Stimulated activated CD8-positive, alpha-beta memory T cell treated with anti-CD3 and anti-CD28 coated beads, Interleukin-7, amount 100 ng/mL, for 48 hours (primary cell): ENCODE data around the gene CEP89.
"Not testable (repeated sequence)": the region's sequence is repeated elsewhere in the genome, so short reads cannot be mapped to it uniquely, and the experiment has no call there.

Experiments used
- DNase-seq, 2 donors: peaks; one replicate each; pipeline ENCODE4 v3.0.0-alpha.2; 2020; ENCODE audit warnings: low read depth in 1 of 2; ENCODE audit errors: extremely low read depth in 1 of 2

Gene CEP89

DNA sequence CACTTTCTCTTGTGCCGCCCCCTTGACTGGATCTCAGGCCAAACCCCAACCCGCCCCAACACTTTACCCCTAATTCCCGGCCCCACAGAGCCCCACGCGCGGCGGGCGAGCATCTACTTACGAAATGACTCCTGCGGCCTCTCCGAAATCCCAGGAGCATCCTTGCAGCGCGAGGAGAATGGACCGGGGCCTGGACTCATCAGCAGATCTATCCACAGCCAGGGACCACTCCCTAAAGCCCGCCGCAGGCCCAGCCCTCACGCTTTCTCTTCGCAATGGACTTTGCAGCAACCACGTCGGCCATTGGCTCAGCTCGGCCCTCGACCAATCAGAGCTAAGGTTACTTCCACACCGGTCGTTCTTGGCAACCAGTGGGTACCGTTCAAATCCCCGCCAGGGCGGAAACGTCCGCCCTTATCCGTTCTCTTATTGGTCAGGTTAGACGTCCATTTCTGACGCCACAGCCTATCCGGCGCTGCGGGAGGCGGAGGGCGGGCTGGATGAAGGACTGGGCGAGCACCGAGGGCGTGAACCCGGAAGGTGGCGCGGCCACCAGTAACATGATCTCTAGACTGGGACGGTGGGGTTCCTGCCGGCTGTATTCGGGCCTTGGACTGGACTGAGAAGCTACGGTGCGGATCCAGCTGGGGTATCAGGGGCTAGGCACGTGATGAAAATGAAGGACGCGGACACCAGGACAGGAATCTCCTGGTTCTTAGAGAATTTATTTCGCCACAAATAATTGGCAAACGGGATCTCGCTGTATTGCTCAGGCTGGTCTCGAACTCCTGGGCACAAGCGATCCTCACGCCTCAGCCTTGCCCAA lies at the start of gene CEP89, which contains the start of gene FAAP24:
Gene CEP89, minus strand, starts transcription at position 244 of the 826 bp plus-strand sequence. Its CDS starts 84 bp downstream, at position 160.
Gene FAAP24, plus strand, starts transcription at position 528 of the 826 bp plus-strand sequence. CDS start 955 bp downstream, outside the sequence.
- peak; percentile 94 to 97 for DNase-seq

DNA sequence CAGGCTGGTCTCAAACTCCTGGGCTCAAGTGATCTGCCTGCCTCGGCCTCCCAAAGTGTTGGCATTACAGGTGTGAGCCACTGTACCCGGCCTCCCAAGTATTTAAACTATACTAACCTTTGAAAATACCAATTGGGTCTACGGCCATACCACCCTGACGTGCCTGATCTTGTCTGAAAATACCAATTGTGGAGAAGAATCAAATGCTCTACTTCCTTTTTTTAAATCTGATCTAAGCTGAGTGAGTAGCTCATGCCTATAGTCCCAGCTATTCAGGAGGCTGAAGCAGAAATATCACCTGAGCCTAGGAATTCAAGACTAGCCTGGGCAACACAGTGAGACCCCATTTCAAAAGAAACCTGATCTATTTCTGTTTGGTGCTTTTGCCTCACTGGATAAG lies 39.1 kb upstream of the CEP89 start:
- DNase-seq: not testable (repeated sequence)

DNA sequence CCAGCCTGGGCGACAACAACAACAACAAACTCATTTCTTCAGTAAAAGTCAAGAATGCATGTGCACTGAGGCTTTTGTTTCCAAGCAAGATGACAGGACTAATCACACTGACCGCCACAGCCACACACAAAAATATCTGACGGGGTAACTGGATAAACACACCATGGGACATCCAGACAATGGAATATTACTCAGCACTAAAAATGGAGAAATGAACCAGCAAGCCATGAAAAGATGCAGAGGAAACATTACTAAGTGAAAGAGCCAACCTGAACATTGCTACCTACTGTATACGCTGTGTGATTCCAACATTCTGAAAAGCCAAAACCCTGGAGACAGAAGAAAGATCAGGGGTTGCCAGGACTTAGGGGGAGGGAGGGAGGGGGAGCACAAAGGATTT lies 37.0 kb upstream of the CEP89 start:
- no peak for DNase-seq

DNA sequence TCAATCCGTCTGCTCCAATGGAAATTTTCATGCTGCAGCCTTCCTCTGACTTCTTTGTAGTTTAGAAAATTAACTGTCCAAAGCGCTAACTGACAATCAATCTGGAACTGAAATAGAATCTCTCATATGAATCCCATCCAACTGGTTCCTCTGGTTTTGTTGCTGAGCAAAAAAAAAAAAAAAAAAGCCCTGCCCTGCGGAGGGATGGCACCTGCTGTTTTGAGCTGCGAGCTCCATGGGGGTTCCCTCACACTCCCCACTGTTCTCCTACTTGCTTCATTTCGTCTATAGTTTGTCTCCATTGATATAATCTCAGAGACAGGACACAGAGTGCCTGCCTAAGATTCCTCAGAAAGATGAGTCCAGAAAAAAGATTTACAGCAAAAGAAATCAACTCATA lies 33.7 kb upstream of the CEP89 start:
- no peak for DNase-seq

DNA sequence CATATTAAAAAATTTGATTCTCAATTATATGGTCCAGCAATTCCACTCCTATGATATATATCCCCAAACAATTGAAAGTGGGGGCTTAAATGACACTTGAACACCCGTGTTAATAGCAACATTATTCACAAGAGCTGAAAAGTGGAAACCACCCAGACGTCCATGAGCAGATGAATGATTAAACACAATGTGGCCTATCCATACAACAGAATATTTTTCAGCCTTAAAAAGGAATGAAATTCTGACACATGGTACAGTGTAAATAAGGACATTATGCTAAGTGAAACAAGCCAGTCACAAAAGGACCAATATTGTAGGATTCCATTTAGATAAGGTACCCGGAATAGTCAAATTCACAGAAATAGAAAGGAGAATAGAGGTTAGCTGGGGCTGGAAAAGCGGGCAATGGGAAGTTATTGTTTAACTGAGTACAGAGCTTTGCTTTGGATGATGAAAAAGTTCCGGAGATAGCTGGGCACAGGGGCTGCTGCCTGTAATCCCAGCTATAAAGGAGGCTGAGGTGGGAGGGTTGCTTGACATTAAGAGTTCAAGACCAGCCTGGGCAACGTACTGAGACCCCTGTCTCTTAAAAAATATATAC lies 31.8 kb upstream of the CEP89 start:
- not testable (repeated sequence) for DNase-seq

DNA sequence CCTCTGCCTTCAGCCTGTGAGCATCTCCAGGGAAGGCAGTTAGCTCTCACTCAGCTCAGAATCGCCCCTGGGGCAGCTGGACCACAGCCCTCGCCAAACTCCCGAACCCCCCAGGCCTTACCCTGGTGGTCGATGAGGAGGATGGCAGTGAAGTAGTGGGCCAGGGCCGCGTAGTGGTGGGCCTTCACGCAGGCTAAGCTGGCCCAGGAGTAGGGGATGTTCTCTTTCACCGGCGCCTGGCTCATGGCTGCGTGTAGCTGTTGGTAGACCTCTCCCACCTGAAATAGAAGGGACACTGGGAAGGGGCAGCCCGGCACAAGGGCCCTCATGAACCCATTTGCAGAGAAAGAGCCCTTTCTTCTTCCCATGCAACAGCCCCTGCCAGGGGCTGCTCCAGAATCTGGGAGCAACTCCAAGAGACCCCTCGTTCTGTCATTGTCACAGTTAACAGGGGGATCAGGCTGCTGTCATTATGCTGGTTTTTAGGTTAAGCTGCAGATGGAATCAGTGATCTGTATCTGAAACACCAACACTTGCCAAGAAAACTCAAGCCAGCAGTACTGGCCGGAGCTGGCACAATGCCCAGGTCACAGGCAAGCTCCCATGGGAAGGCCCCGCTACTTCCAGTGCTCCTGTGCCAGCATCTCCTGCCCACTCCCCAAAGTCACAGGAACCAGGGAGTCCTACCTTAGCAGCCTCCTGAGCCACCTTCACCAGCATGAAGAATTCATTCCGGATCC lies 30.5 kb upstream of the CEP89 start:
- DNase-seq: not testable (repeated sequence)

DNA sequence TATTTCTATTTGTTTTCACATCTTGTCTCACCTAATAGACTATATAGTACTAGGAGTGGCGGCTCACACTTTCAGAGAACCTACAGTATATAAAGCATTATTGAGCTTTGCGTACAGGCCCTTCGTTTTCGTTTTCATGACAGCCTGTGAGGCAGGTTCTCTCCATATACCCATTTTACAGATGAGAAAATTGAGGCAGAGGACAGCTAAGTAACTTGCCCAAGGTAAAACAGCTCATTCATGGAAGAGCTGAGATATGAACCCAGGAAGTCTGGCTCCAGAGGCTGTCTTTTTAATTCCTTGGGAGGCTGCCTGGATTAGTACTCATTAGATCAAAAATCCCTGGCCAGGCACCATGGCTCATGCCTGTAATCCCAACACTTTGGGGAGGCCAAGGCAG lies 29.2 kb upstream of the CEP89 start:
- DNase-seq: no peak

DNA sequence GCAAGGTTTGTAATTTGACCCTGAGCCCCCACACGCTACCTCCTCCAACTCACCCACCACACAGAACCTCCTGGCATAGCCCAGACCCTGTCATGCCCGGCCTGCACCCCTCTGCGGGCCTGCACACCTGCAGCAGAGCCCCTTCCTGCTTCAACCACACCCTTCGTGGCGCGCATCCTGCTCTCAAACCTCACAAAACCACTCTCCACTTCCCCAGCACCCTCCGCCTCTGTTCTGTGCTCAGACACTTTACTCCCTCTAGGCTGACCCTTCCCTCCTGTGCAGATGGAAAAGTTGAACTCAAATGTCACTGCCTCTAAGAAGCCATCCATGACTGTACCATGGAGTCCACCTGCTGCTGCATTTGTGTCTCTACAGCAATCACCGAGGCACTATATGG lies 28.8 kb upstream of the CEP89 start:
- DNase-seq: no peak

DNA sequence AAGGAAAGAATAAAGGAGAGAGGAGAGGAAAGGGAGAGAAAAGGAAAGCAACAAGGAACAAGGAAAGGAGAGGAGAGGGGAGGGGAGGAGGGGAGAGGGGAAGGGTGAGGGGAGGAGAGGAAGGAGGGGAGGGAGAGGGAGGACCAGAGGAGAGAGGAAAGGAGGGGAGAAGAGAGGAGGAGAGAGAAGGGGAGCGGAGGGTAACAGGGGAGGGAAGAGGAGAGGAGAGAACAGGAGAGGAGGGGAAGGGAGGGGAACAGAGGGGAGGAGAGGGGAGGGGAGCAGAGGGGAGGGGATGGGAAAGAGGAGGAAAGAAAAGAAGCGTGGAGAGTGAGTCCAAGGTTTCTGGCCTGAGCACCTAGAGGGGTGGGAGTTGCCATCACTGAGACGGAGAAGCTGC lies 27.0 kb upstream of the CEP89 start:
- DNase-seq: no peak

DNA sequence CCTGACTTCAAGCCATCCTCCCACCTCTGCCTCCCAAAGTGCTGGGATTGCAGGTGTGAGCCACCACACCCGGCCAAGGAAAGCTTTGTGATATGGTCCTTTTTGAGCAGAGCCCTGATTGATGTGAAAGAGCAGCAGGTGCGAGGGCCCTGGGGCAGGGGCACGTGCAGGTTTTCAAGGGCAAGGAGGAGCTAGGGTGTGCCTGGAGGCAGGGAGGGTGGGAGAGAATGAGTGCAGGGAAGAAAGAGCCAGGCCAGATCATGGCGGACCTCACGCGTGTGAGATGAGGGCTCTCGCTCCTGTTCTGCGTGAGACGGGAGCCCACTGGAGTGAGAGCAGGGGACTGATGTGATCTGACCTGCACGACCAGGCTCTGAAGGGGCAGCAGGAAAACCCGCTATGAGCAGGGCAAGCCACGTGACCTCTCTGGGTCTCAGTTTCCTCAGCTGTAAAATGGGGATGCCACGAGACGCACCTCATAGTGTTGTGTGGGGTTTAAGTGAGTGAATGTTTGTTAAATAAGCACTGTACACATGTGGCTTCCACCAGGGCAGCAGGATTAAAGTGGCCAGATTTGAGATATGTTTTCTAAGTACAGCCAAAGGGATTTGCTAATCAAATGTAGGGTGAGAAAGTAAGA lies 26.1 kb upstream of the CEP89 start:
- no peak for DNase-seq

DNA sequence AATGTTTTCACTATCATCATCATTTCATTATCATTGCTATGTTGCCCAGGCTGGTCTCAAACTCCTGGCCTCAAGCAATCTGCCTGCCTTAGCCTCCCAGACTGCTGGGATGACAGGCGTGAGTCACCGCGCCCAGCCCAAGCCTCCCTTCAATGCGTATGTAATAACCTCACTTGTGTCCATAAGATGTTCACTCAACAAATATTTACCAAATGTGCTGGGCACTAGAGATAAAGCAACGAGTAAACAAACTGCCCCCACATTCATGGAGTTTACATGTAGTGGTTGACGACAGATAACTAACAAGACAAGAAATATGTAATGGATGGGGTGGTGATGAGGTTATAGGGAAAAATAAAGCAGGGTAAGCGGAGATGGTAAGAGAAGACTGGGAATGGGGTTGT lies 25.3 kb upstream of the CEP89 start:
- not testable (repeated sequence) for DNase-seq

DNA sequence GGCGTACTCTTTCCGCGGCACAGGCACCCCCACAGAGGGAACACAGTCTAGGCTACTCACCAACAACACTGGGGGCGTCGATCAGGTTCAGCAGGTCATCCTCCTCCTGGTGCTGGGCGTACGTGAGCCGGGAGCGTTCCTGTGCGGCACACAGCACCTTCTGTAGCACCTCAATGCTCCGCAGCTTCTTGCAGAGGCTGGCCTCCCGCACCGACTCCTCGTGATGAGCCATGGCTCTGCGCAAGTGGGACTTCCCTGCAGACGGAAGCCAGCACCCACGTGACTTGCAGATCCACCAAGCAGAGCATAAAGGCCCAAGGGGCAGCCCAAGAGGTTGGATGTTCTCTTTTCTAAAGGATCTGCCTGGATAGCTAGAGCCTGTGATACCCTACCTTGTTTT lies 24.2 kb upstream of the CEP89 start:
- DNase-seq: not testable (repeated sequence)

DNA sequence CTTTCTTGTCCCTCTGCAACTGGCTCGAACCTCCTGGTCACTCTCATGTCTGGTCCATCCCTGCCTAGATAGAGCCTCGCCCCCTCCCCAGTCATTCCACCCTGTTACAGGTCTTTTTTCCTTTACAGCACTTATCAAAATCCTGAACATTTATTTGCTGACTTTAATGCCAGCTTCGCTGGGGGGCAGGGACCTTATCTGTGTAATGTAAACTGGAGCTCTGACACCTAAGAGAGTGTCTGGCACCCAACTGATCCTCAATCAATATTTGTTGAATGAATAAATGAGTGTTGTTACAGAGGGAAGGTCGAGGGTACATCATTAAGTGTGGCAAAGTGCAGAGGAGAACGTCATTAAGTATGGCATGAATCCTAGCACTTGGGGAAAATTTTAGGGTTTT lies 17.0 kb upstream of the CEP89 start:
- no peak for DNase-seq

DNA sequence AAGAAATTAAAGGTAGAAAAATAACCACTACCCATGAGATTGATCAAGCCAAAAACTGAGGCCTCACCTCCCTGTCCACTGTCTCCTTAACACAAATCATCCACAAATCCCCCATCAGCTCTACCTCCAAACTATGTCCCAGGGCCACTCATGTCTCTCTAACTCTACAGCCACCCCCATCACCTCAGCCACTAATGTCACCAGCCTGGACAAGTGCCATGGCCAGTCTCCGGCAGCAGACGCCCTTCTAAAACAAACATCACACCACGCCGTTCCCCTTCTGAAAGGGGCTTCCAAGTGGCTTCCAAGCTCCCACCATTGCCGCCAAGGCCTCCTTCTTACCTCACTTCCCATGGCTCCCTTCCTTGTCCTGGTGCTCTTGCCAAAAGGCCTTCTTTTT lies 16.5 kb upstream of the CEP89 start:
- not testable (repeated sequence) for DNase-seq

DNA sequence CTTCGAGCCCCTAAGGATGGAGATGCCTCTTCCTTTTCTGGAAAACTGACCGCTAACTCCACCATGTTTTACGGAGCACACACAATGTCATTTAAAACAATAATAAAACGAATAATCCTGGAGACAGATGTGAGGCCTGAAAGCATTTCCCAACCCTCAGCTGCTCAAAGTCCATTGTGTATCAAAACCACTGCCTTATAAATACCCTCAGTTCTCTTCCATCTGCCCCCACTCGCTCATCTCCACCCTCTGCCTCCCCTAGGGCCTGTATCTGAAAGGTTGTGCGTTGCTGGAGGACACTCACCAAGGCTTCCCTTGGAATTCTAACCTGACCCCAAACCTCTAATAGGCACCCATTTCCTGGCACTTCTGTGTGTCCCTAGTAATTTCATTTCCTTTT lies 10.7 kb upstream of the CEP89 start:
- DNase-seq: not testable (repeated sequence)

DNA sequence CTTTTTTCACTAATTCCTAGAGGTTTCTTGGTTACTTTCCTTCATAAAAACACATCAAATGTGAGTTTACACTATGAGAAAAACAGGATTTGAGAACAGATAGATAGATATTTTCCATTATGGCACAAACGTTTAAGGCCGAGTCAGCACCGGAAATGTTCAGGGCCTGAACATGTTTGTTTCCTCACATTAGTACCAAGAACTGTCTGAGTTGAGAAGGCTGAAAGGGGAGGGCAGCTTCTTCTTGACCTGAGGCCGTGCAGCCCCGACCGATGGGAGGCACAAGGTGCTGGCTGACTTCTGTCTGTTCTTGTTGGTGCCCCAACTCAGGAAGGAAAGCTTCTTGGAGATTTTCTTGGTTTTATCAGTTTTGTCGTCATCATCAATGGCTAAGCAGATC lies 8.0 kb upstream of the CEP89 start:
- not testable (repeated sequence) for DNase-seq

DNA sequence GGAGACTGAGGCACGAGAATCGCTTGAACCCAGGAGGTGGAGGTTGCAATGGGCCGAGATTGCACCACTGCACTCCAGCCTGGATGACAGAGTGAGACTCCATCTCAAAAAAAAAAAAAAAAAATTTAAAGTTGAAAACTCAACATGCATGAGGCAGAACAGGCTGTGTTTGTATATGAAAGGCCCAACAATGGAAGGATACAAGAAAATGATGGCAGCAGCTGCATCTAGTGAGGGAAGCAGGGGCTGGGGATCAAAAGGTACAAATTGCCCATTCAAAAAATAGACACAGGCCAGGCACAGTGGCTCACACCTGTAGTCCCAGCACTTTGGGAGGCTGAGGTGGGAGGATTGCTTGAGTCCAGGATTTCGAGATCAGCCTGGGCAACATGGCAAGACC lies 6.1 kb upstream of the CEP89 start:
- not testable (repeated sequence) for DNase-seq

DNA sequence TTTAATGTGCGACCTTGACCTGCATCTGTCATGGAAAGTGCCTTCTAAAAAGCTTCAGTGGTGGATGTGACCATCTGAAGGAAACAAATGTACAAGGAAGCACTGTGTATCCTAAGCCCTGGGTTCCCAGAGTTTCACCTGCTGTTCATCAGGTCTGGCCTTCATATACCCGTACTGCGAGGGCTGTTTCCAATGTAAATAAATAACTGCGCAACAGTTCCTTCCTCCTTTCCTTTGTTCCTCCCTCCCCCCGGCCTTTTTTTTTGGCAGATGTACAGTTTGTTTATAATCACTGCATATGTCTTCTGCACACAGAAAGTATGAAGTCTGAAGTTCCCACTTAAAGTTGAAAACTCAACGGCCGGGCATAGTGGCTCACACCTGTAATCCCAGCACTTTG lies 5.5 kb upstream of the CEP89 start:
- DNase-seq: no peak

DNA sequence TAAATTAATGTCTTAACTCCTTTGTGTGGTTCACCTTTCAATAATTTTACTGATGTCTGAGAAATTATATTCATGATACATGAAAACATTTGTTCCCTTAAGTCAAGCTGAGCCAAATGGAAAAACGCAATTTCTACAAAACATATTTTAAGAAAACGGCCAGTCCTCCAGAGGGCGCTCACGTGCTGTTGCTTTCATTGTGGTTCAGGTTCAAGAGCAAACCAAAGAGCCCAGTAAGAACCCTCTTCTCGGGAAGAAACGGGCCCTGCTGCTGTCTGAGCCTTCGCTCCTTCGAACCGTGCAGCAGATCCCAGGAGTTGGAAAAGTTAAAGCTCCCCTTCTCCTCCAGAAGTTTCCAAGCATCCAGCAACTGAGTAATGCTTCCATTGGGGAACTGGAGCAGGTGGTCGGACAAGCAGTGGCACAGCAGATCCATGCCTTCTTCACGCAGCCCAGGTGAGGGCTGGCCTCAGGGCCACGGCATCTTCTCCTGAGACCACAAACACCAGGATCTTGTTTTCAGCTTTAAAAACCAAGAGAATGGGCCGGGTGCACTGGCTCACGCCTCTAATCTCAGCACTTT lies 4.6 kb upstream of the CEP89 start:
- peak; percentile 9 to 47 for DNase-seq

DNA sequence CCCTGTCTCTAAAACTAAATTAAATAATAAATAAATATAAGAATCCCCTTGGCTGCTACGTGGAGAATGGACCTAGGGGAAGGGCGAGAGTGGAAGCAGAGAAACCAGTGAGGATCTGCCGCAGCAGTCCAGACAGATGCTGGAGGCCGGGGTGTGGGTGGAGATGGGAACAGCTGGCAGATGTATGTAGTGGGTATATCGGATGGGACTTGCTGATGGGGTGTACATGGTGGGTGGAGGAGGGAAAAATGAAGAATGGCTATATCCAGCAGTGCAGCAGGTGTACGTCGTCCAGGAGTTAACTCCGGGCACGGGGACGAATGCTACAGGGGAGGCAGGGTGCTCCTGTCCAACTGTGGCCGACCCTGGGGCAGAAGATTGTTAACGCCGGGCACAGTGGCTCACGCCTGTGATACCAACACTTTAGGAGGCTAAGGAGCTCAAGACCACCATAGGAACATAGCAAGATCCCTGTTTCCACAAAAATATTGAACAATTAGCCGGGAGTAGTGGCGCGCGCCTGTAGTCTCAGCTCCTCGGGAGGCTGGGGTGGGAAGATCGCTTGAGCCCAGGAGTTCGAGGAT lies 654 bp downstream of the CEP89 start:
- DNase-seq: no peak
